B cell (primary cell): Measurements from ENCODE around the gene NPPA. TPM values are rescaled to one million over a fixed set of nuclear protein-coding genes. Genes with fewer than 3 reads are reported as not detected.

Experiments used
- ATAC-seq: fragments of 200-7000 bp; cut with Tn5 transposase; one replicate; pipeline ENCODE4 v1.10.0; 2021; ENCODE audit warnings: low read depth, mild to moderate bottlenecking, moderate number of reproducible peaks, moderate library complexity
- CTCF ChIA-PET: fragments of 350-600 bp; sonication (Branson Sonifier 250); formaldehyde crosslinking; loops from one replicate; lab custom pipeline; 2021; ENCODE audit warnings: antibody characterized with exemption, inconsistent platforms; lab: Charles Lee
- POLR2A ChIA-PET: fragments of 350-600 bp; sonication (Branson Sonifier 250); formaldehyde crosslinking; loops from one replicate; lab custom pipeline; 2021; ENCODE audit warnings: antibody characterized with exemption; lab: Charles Lee
- DNase-seq: peaks from one replicate; pipeline ENCODE4 v3.0.0; 2013
- H2AFZ ChIP-seq: 2 replicates; pipeline ENCODE4 v1.6.1; 2012; ENCODE audit warnings: mild to moderate bottlenecking, low read depth, low read length; ENCODE audit not compliant: insufficient read depth, poor library complexity, severe bottlenecking
- H3K27ac ChIP-seq, 2 donors: 1 replicate in 1 of 2; 2 replicates in 1 of 2; pipeline ENCODE4 v1.5.1; 2012 to 2013; ENCODE audit warnings: low read length in 2 of 2, mild to moderate bottlenecking in 2 of 2, moderate library complexity in 1 of 2
- H3K27me3 ChIP-seq, 4 experiments: fragments of 200-600 bp in 1 of 4; sonication (generic) in 1 of 4; replicated peaks in 1 of 4; 1 replicate in 2 of 4; 2 replicates in 2 of 4; pipeline versions ENCODE4 v1.6.1 to v1.7.0; 2013 to 2016; ENCODE audit warnings: low read length in 3 of 4, mild to moderate bottlenecking in 2 of 4, mixed read lengths in 1 of 4, moderate library complexity in 1 of 4; ENCODE audit not compliant: insufficient read depth in 4 of 4, control insufficient read depth in 3 of 4; ENCODE audit errors: control extremely low read depth in 1 of 4
- H3K36me3 ChIP-seq, 2 experiments: replicated peaks in 1 of 2; 1 replicate in 1 of 2; 2 replicates in 1 of 2; pipeline versions ENCODE4 v1.6.1 to v1.7.1; 2013; ENCODE audit warnings: low read length in 1 of 2; ENCODE audit not compliant: insufficient read depth in 2 of 2, control insufficient read depth in 1 of 2; ENCODE audit errors: control extremely low read depth in 1 of 2, extremely low read depth in 1 of 2
- H3K4me1 ChIP-seq, 2 donors: fragments of 200-600 bp in 1 of 2; sonication (generic) in 1 of 2; 1 replicate in 1 of 2; 2 replicates in 1 of 2; pipeline versions ENCODE4 v1.5.1 to v1.6.1; 2013 to 2017; ENCODE audit warnings: low read length in 2 of 2; ENCODE audit not compliant: control insufficient read depth in 2 of 2, insufficient read depth in 2 of 2
- H3K4me2 ChIP-seq: replicated peaks from 2 replicates; pipeline ENCODE3; 2012; ENCODE audit warnings: mild to moderate bottlenecking, low read depth, low read length; ENCODE audit not compliant: poor library complexity, severe bottlenecking
- H3K4me3 ChIP-seq, 5 experiments: fragments of 200-600 bp in 1 of 5; sonication (generic) in 1 of 5; 1 replicate in 3 of 5; 2 replicates in 2 of 5; pipeline versions ENCODE4 v1.5.1 to v1.7.0; 2011 to 2016; ENCODE audit warnings: low read length in 4 of 5, mild to moderate bottlenecking in 4 of 5, low read depth in 2 of 5, control low read depth in 1 of 5, moderate library complexity in 1 of 5; ENCODE audit not compliant: insufficient read depth in 1 of 5; ENCODE audit errors: control extremely low read depth in 1 of 5, extremely low read depth in 1 of 5
- H3K79me2 ChIP-seq: fragments of 200-600 bp; sonication (generic); one replicate; pipeline ENCODE4 v1.6.0; 2016; ENCODE audit warnings: low read length; ENCODE audit not compliant: control insufficient read depth, insufficient read depth
- H3K9ac ChIP-seq: fragments of 200-600 bp; sonication (generic); 2 replicates; pipeline ENCODE4 v1.6.1; 2017; ENCODE audit warnings: mild to moderate bottlenecking, low read length, moderate library complexity
- H3K9me3 ChIP-seq, 3 donors: one replicate each; pipeline versions ENCODE4 v1.6.1 to v1.7.1; 2013; ENCODE audit warnings: low read length in 2 of 3; ENCODE audit not compliant: control insufficient read depth in 2 of 3, insufficient read depth in 1 of 3; ENCODE audit errors: control extremely low read depth in 1 of 3
- H4K20me1 ChIP-seq: 2 replicates; pipeline ENCODE4 v1.6.0; 2012; ENCODE audit warnings: mild to moderate bottlenecking, low read length; ENCODE audit not compliant: insufficient read depth, control insufficient read depth, poor library complexity, severe bottlenecking
- H3K27ac Mint-ChIP-seq: one replicate; pipeline ENCODE4 v1.8.0; 2021; ENCODE audit warnings: mixed read lengths
- H3K27me3 Mint-ChIP-seq: one replicate; pipeline ENCODE4 v1.8.0; 2021; ENCODE audit warnings: mixed read lengths
- H3K4me1 Mint-ChIP-seq: one replicate; pipeline ENCODE4 v1.8.0; 2021; ENCODE audit warnings: mixed read lengths
- H3K4me3 Mint-ChIP-seq: one replicate; pipeline ENCODE4 v1.8.0; 2021; ENCODE audit warnings: mixed read lengths
- H3K9me3 Mint-ChIP-seq: one replicate; pipeline ENCODE4 v1.8.0; 2022; ENCODE audit warnings: mixed read lengths; ENCODE audit not compliant: insufficient read depth
- EZH2 ChIP-seq: IDR thresholded peaks from 2 replicates; pipeline ENCODE4 v1.6.1; 2012; ENCODE audit warnings: borderline replicate concordance, low read depth, mild to moderate bottlenecking, moderate library complexity, low read length; ENCODE audit not compliant: insufficient read depth, poor library complexity, severe bottlenecking
- WGBS: methylation state at CpG from one replicate; pipeline ENCODE4 v1.1.5; 2013; ENCODE audit warnings: missing lambda C conversion rate; ENCODE audit not compliant: insufficient coverage; 5-methylcytosine and 5-hydroxymethylcytosine counted together
- intact Hi-C: fragments of 100-400 bp; cut with micrococcal nuclease; formaldehyde crosslinking; loops from one replicate; pipeline ENCODE4 v1.10.0; 2022
- polyA plus RNA-seq: library from polyadenylated mRNA; depleted of rRNA; stranded (reverse); fragments of >200 nt; gene quantifications from 2 replicates; pipeline ENCODE4 v1.2.3, GENCODE V29; 2012
- total RNA-seq, 2 donors: library from RNA; stranded (reverse); fragments of 120-200 nt in 1 of 2; gene quantifications; 1 replicate in 1 of 2; 2 replicates in 1 of 2; pipeline versions ENCODE4 v1.2.3 to v1.2.4, GENCODE V29; 2013 to 2022
- TF ChIP-seq, protein P1 (sequence below): fragments of 200-600 bp; IDR thresholded peaks from one replicate; pipeline ENCODE4 v1.8.0; 2022; ENCODE audit warnings: antibody characterized with exemption, mild to moderate bottlenecking

NPPA gene
- total and polyA plus RNA-seq, 2 donors (not counting 1 experiment from before 2014, with no cell fraction given): not detected

DNA sequence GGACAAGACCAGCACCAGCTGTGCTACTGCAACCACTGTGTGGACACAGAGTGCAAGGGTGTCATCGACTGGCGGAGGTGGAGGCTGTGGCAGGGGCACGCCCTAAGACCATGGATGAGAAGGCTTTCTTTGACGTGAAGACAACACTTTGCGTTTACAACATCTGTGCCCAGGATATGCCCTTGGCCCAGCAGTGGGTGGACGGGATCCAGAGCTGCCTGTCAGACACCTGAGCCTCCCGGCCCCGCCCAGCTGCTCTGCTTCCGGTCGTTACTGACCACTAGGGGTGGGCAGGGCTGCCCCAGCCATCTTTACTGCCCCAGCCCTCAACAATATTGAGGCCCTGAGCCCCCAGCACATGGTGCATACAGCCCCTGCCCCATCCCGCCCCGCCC, 32.6 kb upstream of the NPPA start:
- Histone ChIP-seq H4K20me1 (no peaks in the 10 kb centered on the region), H3K79me2 (no peaks in the 10 kb centered on the region), H3K27me3 (peaks cover 0 to 15% (median 0%) of the 10 kb centered on the region in 4 experiments), H3K4me2 (no peak overlapping the region), H2AFZ (no peak overlapping the region), H3K9me3 (peaks cover 0 to 3% (median 0%) of the 10 kb centered on the region in 3 donors), H3K4me3 (no peak overlapping the region), H3K9ac (no peak overlapping the region), H3K4me1 (no peaks in the 10 kb centered on the region), H3K27ac (no peak overlapping the region), H3K36me3 (no peaks in the 10 kb centered on the region)
- ChIA-PET CTCF (no interaction called here), POLR2A (interaction anchor here (0.7 kb wide), 1 partner anchor 72 kb away, joined by 7 read pairs; no protein-coding TSS in a partner anchor)
- no peak for DNase-seq
- no peak for ATAC-seq
- no peak for TF ChIP-seq EZH2
- TF ChIP-seq, protein P1, sequence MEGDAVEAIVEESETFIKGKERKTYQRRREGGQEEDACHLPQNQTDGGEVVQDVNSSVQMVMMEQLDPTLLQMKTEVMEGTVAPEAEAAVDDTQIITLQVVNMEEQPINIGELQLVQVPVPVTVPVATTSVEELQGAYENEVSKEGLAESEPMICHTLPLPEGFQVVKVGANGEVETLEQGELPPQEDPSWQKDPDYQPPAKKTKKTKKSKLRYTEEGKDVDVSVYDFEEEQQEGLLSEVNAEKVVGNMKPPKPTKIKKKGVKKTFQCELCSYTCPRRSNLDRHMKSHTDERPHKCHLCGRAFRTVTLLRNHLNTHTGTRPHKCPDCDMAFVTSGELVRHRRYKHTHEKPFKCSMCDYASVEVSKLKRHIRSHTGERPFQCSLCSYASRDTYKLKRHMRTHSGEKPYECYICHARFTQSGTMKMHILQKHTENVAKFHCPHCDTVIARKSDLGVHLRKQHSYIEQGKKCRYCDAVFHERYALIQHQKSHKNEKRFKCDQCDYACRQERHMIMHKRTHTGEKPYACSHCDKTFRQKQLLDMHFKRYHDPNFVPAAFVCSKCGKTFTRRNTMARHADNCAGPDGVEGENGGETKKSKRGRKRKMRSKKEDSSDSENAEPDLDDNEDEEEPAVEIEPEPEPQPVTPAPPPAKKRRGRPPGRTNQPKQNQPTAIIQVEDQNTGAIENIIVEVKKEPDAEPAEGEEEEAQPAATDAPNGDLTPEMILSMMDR: no peak
- Mint-ChIP-seq H3K4me1 (no peaks in the 10 kb centered on the region), H3K9me3 (no peaks in the 10 kb centered on the region), H3K27me3 (peaks cover 18% of the 10 kb centered on the region), H3K4me3 (no peak overlapping the region), H3K27ac (no peak overlapping the region)
- 86% methylated on average over 12 of the region's 12 CpGs for WGBS
- intact Hi-C loops: no loop called here

DNA sequence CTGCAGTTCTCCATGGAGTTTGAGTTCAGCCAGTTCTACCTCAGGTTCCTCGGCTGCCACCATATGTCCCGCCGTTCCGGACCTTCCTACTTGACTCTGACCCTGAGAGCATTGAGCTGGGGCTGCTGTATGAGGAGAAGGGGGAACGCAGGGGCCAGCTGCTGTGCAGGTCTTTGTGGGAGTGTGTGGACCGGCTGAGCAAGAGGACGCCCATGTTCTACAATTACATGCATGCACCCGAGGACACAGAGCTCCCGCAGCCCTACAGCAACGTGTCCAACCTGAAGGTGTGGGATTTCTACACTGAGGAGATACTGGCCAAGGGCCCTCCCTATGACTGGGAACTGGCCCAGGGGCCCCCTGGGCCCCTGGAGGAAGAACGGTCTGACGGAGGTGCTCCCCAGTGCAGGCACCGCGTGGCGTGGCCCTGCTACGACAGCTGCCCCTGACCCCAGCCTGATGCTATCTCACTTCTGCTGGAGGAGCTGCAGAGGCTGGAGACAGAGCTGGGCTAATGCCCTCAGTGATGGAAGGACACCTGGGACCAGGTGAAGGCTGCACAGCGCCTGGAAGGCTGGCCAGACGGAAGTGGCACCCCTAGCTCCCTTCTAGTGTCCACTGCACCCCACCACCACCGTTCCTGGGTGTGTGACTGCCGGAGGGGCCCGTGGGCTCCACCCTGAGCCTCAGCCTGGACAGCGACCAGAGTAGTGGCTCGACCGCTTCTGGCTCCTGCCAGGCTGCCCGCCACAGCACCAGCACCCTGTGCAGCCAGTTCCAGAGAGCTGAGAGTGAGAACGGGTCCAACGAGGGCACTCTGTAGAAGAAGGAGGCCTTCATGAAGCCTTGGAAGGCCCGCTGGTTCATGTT, 32.0 kb upstream of the NPPA start:
- no peak for ATAC-seq
- DNase-seq: no peak
- ChIA-PET POLR2A (no interaction called here), CTCF (no interaction called here)
- no peak overlapping the region for H2AFZ ChIP-seq
- no peaks in the 10 kb centered on the region for H3K79me2 ChIP-seq
- H3K4me3 ChIP-seq: no peak overlapping the region
- H3K27ac Mint-ChIP-seq: no peak overlapping the region
- TF ChIP-seq, protein P1: no peak
- TF ChIP-seq EZH2: no peak
- WGBS: 92% methylated on average over 28 of the region's 28 CpGs
- H3K27me3 ChIP-seq: peaks cover 0 to 15% (median 0%) of the 10 kb centered on the region in 4 experiments
- no peak overlapping the region for H3K27ac ChIP-seq
- peaks cover 0 to 3% (median 0%) of the 10 kb centered on the region in 3 donors for H3K9me3 ChIP-seq
- H3K9ac ChIP-seq: no peak overlapping the region
- H3K36me3 ChIP-seq: no peaks in the 10 kb centered on the region
- no peak overlapping the region for H3K4me3 Mint-ChIP-seq
- intact Hi-C loops: no loop called here
- no peaks in the 10 kb centered on the region for H3K4me1 ChIP-seq
- no peaks in the 10 kb centered on the region for H3K9me3 Mint-ChIP-seq
- no peak overlapping the region for H3K4me2 ChIP-seq
- H3K27me3 Mint-ChIP-seq: peaks cover 20% of the 10 kb centered on the region
- H4K20me1 ChIP-seq: no peaks in the 10 kb centered on the region
- no peaks in the 10 kb centered on the region for H3K4me1 Mint-ChIP-seq
